CD4-positive, alpha-beta T cell treated with Interferon gamma for 1 hour (primary cell): ENCODE measurements around the gene SOWAHC.
"Not testable (repeated sequence)": the region's sequence is repeated elsewhere in the genome, so short reads cannot be mapped to it uniquely, and the experiment has no call there.

Experiments
- DNase-seq: peaks from one replicate; pipeline ENCODE4 v3.0.0-alpha.2; 2020

The SOWAHC gene

DNA sequence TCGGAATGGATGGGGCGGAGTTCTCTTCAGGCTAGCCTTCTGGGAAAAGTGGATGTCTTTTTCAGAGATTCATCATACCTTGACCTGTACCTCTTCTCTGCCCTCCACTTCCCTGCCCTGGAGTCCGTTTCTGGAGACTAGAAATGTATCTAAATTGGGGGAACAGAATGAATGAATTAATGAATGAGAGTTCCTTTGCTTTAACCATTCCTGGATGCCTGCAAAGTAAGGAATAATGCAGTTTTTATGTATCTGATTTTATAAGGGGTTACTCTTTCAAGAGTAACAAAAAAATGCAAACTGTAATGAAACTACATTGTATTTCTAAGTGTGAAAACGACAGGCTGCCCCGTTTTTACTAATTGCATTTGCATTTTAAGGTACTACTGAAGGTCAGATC lies 2.0 kb downstream of the SOWAHC start:
- DNase-seq = no peak

DNA sequence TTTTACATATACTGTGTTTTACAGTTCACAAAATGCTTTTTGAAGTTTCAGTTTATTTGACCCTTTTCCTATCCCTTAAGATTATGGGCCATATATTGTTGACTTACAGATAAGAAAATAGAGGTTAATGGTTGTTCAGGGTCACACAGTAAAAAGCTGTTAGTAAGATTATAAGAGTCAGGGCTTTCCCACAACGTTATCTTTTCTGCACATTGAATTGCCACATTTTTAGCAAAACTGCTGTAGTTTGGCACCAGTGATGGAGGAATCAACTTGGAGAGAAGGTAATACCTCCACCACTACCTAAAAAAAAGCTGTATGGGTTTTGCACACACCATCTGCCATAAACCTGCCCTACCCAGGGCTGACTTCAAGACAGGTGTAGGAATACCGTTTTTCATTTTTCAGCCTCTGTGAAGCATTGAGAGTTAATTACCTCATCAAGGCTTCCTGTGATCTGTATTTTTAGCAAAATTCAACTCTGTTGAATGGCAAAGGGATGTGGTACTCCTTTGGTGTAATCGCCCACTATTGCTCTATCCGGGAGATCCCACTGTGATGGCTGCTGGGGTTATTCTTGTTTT lies 5.0 kb downstream of the SOWAHC start:
- no peak for DNase-seq

- DNase-seq = no peak
These were observed 9.1 kb downstream of the SOWAHC start for GRCh38 chr2:109623297-109623696.

DNA sequence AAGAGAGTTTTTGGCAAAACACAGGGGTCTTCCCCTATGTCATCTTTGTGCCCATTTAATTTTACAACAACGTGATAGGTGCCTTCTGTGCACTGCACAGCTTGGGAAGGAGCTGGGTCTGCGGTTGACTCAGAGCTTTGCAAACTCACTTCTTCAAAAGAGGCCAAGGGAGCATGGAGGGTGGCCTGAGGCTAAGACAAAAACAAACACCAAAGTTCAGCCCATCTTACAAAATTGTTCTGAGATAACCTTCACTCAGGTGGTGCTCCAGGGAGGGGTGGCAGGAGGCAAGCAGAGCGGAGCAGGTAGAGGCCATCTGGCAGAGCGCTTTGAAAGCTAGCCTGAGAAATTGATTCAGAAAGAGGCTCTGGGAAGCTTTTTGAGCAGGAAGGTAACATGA lies 9.8 kb downstream of the SOWAHC start:
- DNase-seq = no peak

DNA sequence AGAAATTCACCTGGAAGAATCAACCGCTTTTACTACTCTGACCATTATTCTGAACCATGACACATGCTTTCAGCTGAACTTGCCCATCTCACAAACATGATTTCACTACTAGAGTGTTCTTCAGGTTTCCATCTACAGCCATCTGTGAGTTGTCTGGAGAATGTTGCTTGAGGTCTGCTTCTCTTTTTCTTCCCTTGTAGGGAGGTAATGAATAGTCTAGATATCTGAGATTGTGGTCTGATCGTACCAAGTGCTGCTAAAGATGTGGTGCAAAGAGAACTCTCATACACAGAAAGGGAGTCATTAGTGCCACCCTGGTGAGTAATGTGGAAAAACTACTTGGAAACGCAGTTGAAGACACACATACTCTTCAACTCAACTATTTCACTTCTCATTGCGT lies 10.2 kb downstream of the SOWAHC start:
- DNase-seq = no peak

DNA sequence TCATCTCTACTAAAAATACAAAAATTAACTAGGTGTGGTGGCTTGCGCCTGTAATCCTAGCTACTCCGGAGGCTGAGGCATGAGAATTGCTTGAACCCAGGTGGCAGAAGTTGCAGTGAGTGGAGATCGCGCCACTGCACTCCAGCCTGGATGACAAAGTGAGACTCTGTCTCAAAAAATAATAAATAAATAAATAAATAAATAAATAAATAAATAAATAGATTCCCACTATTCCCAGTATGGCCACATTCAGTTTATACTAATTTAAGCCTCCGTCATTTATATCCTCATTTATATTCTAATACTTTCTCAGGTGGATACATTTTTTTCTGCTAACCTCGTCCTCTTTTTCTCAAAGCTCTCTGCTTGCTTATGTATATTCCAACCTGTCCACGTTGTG lies 14.2 kb downstream of the SOWAHC start:
- DNase-seq = not testable (repeated sequence)

DNA sequence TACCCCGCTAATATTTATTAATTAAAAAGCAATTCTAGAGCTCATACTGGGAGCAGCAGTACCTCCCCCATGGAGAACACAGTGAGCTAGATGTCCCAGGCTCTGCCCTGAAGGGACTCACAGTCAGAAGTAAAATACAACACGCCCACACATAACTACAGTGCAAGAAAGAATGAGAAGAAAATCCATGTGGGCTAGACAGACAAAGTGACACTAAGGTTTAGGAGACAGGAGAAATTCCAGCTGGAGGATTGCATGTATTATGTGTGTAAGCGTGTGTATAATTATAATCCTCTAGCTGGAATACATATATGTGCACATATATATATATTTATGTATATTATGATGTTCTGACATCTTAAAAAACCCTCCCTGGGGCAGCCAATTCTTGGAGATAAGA lies 15.7 kb downstream of the SOWAHC start:
- no peak for DNase-seq

DNA sequence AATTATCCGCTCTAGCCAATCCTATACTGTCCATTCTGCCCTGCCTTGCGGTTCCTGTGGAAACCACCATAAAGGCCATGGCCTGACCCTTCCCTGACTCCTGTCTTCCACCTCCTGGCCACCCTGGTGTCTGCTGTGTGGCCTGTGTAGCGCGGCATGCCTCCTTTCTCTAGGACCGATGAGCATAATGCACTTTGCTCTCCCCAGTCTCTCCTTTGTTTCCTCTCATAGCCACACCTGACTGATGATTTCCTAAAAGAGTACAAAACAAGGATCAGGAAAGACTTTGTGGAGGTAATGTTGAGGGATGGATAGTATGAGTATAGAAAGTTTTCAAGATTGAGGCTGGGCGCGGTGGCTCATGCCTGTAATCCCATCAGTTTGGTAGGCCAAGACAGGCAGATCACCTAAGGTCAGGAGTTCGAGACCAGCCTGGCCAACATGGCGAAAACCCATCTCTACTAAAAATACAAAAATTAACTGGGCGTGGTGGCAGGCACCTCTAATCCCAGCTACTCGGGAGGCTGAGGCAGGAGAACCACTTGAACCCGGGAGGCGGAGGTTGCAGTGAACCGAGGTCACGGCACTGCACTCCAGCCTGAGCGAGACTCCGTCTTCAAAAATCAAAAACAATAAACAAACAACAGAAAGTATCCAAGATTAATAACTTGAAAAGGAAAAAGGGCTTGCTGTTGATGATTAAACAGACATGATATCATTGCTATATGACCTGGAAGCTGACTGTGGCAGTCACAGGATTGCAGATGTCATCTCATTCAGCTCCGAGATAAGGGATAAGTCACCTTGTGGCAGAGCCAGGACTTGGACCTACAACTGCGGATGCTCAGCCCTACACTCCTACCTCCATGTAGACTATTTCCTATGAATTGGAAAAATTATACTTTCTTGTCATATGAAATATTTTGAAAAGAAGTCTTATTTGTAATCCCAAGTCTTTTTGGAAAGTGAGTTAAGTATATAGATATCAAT lies 16.6 kb downstream of the SOWAHC start:
- no peak for DNase-seq

DNA sequence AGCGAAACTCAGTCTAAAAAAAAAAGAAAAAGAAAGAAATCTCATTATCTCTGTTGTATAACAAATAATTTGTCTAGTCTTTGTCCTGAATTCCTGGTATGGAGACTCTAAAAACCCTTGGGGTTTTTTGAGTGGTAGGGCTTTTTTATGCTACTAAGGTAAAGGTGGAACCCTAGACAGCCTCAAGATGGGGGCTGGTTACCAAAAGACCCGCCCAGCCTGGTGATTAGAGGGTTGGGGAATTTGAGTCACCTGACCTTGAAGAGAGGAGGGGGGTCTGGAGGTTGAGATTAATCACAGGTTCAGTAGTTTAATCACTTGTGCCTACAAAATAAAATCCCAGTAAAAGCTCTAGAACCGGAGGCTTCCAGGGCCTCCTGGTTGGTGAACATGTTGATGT lies 17.6 kb downstream of the SOWAHC start:
- no peak for DNase-seq

DNA sequence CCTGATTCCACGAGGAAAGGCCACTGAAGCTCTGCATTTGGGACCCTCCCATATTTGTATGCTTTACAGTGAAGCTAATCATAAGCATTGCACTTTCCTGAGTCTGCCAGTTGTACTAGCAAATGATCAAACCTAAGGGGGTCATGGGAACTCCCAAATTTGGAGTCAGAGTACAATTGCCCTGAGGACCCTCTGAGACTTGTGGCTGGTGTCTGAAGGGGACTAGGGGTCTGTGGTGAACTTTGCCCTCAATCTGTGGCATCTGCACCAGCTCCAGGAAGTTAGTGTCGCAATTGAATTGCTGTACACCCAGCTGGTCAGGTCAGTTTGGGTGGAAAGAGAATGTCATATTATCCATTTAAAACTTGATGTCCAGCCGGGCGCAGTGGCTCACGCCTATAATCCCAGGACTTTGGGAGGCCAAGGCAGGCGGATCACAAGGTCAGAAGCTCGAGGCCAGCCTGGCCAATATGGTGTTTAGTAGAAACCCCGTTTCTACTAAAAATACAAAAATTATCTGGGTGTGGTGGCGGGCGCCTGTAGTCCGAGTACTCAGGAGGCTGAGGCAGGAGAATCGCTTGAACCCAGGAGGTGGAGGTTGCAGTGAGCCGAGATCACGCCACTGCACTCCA lies 18.1 kb downstream of the SOWAHC start:
- no peak for DNase-seq

DNA sequence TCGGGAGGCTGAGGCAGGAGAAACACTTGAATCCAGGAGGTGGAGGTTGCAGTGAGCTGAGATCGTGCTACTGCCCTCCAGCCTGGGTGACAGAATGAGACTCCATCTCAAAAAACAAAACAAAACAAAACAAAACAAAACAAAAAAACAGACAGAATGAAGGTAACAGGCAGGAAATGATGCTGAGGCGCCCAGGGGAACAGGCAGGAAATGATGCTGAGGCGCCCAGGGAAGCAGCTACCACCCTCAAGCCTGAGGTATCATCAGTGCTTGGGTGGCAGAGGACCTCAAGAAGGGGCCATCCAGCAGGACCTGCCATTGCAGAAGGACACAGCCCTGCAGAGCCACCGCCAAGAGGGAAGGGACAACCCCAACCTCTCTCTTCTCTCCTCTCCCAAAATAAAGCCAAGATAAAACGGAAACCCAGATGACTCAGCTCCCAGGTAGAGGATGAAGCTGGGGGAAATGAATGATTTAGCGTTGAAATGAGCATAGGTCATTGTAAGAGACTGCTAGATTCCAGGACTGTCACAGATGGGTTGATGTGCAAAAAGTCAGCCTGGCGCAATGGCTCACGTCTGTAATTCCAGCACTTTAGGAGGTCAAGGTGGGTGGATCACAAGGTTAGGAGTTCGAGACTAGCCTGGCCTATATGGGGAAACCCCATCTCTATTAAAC lies 19.3 kb downstream of the SOWAHC start:
- no peak for DNase-seq

DNA sequence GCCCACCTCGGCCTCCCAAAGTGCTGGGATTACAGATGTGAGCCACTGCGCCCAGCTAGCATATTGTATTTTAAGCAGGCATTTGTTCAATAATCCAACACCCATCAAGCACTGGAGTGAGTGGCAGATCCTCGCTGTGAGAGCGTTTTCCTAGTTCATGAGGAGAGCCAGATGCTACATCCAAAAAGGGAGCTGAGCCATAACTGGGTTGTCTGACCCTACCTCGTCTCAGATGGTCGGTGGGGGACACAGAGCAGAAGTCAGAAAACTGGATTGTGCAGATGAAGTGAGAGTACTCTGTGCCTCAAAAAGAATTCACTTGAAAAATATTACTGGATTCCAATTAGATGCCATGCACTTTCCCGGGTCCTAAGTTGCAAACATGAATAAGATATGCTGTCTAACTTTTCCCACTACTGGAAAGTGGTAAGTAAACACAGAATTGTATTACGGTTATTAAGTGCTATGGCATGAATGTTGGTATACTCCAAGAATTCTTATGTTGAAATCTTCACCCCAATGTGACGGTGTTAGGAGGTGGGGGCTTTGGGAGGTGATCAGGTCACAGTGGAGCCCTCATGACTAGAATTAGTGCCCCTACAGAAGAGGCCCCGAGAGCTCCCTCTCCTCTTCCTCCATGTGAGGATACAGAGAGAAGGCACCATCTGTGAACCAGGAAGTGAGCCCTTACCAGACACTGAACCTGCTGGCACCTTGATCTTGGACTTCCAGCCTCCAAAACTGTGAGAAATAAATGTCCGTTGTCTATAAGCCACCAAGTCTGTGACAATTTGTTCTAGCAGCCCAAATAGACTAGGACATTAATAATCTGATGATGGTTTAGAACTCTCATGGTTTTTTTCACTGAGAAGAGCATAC lies 21.5 kb downstream of the SOWAHC start:
- no peak for DNase-seq

- DNase-seq = no peak
These were observed 22.2 kb downstream of the SOWAHC start for GRCh38 chr2:109636317-109636716.

DNA sequence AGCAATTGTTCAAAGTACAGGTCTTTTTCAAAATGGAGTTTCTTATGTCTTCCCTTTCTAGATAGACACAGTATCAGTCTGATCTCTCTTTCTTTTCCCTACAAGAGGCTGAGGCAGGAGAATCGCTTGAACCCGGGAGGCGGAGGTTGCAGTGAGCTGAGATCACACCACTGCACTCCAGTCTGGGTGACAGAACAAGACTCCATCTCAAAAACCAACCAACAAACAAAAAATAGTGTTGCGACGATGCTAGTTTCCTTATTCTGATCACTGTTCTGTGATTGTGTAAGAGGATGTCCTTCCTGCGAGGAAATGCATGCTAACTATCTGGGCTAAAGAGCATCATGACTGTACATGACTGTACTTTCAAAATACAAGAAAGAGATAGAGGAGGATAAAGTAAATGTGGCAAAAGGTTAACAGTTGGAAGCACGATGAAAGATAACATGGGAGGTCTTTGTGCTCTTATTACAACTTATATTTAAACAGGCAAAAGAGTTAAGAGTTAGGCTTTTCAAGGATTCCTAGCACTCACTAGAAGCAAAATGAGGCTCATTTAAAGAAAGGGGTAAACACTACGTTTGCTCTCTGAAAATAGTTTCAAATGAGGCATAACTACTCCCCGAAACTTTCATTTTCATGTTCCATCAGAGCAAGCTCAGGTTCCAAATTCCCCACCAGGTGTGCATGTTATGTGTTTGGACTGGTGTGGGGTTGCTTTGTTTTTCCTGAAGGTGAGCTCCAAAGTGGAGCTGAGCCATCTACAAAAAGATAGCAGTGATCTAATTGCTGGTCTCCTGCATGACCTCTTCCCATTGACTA lies 23.8 kb downstream of the SOWAHC start:
- no peak for DNase-seq

DNA sequence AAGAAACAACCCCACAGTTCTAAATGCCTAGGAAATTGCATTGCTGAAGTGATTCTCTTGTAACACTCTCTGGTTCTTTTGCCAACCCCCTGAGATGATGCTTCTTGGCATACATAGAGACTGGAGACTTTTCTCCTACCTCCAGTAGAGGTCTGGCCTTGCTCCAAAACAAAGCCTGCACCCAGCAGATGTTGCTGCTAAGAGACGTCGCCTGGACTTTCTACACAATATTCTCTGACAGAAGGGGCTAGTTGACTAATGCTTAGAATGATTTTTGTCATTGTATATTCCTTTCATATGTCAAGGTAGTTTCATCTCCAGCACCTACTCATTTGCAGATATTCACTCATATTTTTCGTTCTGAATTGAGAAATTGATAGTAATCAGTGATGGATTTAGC lies 24.6 kb downstream of the SOWAHC start:
- no peak for DNase-seq

GRCh38 chr2:109640000-109640399 lies 25.8 kb downstream of the SOWAHC start:
- not testable (repeated sequence) for DNase-seq

DNA sequence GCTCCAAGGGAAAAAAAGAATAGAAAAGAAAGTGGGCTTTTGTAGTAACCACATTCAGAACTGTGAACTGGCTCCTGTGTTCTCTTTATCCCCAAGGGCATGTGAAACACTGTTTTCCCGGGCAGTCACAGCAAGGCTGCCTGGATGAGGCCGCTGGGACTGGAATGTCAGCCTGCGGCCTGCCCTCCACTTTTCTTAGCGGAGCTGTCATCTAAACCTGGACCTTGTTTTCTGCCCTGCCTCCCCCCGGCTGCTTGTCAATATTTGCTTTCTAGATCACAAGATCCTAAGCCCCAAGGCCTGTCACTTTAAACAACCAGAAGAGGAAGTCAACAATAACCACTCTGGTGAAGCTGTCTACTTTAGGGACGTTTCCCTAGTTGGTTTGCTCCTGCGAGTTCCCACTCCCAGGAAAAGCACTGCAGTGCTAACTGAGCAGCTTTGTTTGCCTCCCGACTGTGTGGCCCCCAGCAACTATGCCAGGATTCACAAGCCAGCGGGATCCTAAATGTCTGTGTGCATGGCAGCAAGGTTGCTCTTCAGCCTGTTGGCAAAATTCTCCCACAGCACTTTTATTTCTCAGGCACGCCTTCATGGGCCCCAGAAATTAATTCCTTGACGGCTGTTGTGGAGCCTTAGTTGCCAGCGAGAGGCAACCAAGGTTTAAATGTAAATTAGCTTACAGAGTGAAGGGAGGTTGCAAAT lies 30.6 kb downstream of the SOWAHC start:
- DNase-seq = no peak

- no peak for DNase-seq
These were observed 31.4 kb downstream of the SOWAHC start for GRCh38 chr2:109645412-109646184.

DNA sequence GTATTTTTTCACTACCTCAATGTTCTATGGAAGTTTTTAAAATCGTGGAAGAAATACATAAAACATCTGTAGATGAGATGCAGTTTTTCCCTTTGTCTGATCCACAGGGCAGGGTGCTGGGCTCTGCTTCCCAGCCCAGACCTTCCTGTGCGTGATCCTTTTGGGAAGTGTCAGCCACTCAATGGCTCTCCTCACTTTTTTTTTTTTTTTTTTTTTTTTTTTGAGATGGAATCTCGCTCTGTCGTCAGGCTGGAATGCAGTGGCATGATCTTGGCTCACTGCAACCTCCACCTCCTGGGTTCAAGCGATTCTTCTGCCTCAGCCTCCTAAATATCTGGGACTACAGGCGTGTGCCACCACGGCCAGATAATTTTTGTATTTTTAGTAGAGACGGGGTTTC lies 32.8 kb downstream of the SOWAHC start:
- DNase-seq = no peak

- DNase-seq = no peak
These were observed 33.5 kb downstream of the SOWAHC start for GRCh38 chr2:109647636-109648035.
